H9 (cell line): ENCODE data around the gene DENND1C. TPM values are rescaled to one million over a fixed set of nuclear protein-coding genes. Genes with fewer than 3 reads are reported as not detected.

ENCODE experiments used
- DNase-seq: peaks from one replicate; pipeline ENCODE4 v3.0.0-alpha.2; 2017
- H2AFZ ChIP-seq: one replicate; pipeline ENCODE4 v1.6.1; 2013; ENCODE audit warnings: mild to moderate bottlenecking, low read length, control low read depth, moderate library complexity
- H2AK5ac ChIP-seq: 2 replicates; pipeline ENCODE4 v1.6.1; 2013; ENCODE audit warnings: low read length, control low read depth, mixed read lengths; ENCODE audit not compliant: insufficient read length
- H2BK120ac ChIP-seq: one replicate; pipeline ENCODE4 v1.6.1; 2013; ENCODE audit warnings: low read depth, mild to moderate bottlenecking, low read length, control low read depth, inconsistent platforms; ENCODE audit not compliant: poor library complexity, severe bottlenecking
- H2BK12ac ChIP-seq: 2 replicates; pipeline ENCODE4 v1.6.1; 2013; ENCODE audit warnings: low read length, control low read depth, mixed read lengths, low read depth; ENCODE audit not compliant: insufficient read length
- H2BK15ac ChIP-seq: 2 replicates; pipeline ENCODE4 v1.6.1; 2013; ENCODE audit warnings: low read depth, low read length, control low read depth
- H2BK20ac ChIP-seq: one replicate; pipeline ENCODE4 v1.6.1; 2013; ENCODE audit warnings: low read depth, mild to moderate bottlenecking, low read length, control low read depth, inconsistent platforms; ENCODE audit not compliant: poor library complexity, severe bottlenecking
- H2BK5ac ChIP-seq: 2 replicates; pipeline ENCODE4 v1.6.1; 2013; ENCODE audit warnings: low read length, control low read depth, mixed read lengths; ENCODE audit not compliant: insufficient read length
- H3K14ac ChIP-seq: 2 replicates; pipeline ENCODE4 v1.6.1; 2013; ENCODE audit warnings: low read length, control low read depth; ENCODE audit not compliant: insufficient read depth
- H3K18ac ChIP-seq: 2 replicates; pipeline ENCODE4 v1.6.1; 2013; ENCODE audit warnings: low read depth, mild to moderate bottlenecking, mixed read lengths, low read length, control low read depth; ENCODE audit not compliant: insufficient read length
- H3K23ac ChIP-seq: 2 replicates; pipeline ENCODE4 v1.6.1; 2013; ENCODE audit warnings: low read length, control low read depth, mixed read lengths, low read depth; ENCODE audit not compliant: insufficient read length
- H3K23me2 ChIP-seq: 2 replicates; pipeline ENCODE4 v1.6.1; 2013; ENCODE audit warnings: low read depth, mild to moderate bottlenecking, mixed read lengths, low read length, control low read depth; ENCODE audit not compliant: insufficient read length, poor library complexity, severe bottlenecking
- H3K27ac ChIP-seq: 2 replicates; pipeline ENCODE4 v1.5.1; 2013; ENCODE audit warnings: low read length, control low read depth, mixed read lengths, low read depth; ENCODE audit not compliant: insufficient read length
- H3K27me3 ChIP-seq: 2 replicates; pipeline ENCODE4 v1.6.1; 2013; ENCODE audit warnings: low read length, control low read depth, inconsistent platforms; ENCODE audit not compliant: insufficient read depth
- H3K4ac ChIP-seq: 2 replicates; pipeline ENCODE4 v1.6.1; 2013; ENCODE audit warnings: low read depth, mild to moderate bottlenecking, control low read depth, inconsistent platforms, low read length, moderate library complexity
- H3K4me1 ChIP-seq: 2 replicates; pipeline ENCODE4 v1.6.1; 2013; ENCODE audit warnings: low read length, control low read depth, inconsistent platforms; ENCODE audit not compliant: insufficient read depth
- H3K4me2 ChIP-seq: 2 replicates; pipeline ENCODE4 v1.6.1; 2013; ENCODE audit warnings: low read length, control low read depth, mixed read lengths; ENCODE audit not compliant: insufficient read length, insufficient read depth
- H3K56ac ChIP-seq: 2 replicates; pipeline ENCODE4 v1.6.1; 2013; ENCODE audit warnings: low read depth, mild to moderate bottlenecking, mixed read lengths, low read length, control low read depth; ENCODE audit not compliant: insufficient read length
- H3K79me1 ChIP-seq: 2 replicates; pipeline ENCODE4 v1.6.1; 2013; ENCODE audit warnings: low read depth, mild to moderate bottlenecking, moderate library complexity, low read length, control low read depth, inconsistent platforms; ENCODE audit not compliant: insufficient read depth, poor library complexity, severe bottlenecking
- H3K79me2 ChIP-seq: 2 replicates; pipeline ENCODE4 v1.6.1; 2013; ENCODE audit warnings: low read length, control low read depth, inconsistent platforms; ENCODE audit not compliant: insufficient read depth
- H3K9ac ChIP-seq: 2 replicates; pipeline ENCODE4 v1.6.1; 2013; ENCODE audit warnings: low read length, control low read depth, mixed read lengths; ENCODE audit not compliant: insufficient read length; ENCODE audit errors: extremely low read depth
- H3K9me3 ChIP-seq: one replicate; pipeline ENCODE4 v1.6.1; 2013; ENCODE audit warnings: low read depth, low read length, inconsistent platforms; ENCODE audit not compliant: control insufficient read depth
- H3T11ph ChIP-seq: one replicate; pipeline ENCODE4 v1.6.1; 2013; ENCODE audit warnings: mild to moderate bottlenecking, low read length, control low read depth, inconsistent platforms
- H4K20me1 ChIP-seq: one replicate; pipeline ENCODE4 v1.6.1; 2013; ENCODE audit not compliant: control insufficient read depth, insufficient read length, insufficient read depth
- H4K5ac ChIP-seq: 2 replicates; pipeline ENCODE4 v1.6.1; 2013; ENCODE audit warnings: low read depth, mild to moderate bottlenecking, mixed read lengths, low read length, control low read depth; ENCODE audit not compliant: insufficient read length
- H4K8ac ChIP-seq: replicated peaks from 2 replicates; pipeline ENCODE4 v1.6.1; 2013; ENCODE audit warnings: low read length, control low read depth, mixed read lengths, low read depth; ENCODE audit not compliant: insufficient read length
- H4K91ac ChIP-seq: 2 replicates; pipeline ENCODE4 v1.6.1; 2013; ENCODE audit warnings: low read depth, mild to moderate bottlenecking, moderate library complexity, mixed read lengths, low read length, control low read depth; ENCODE audit not compliant: insufficient read length
- H3K27ac Mint-ChIP-seq, 3 experiments: 2 replicates in 2 of 3; 3 replicates in 1 of 3; pipeline ENCODE4 v1.8.0; 2020 to 2021; ENCODE audit warnings: mixed read lengths in 3 of 3, mild to moderate bottlenecking in 1 of 3, moderate library complexity in 1 of 3
- H3K27me3 Mint-ChIP-seq: 2 replicates; pipeline ENCODE4 v1.8.0; 2021; ENCODE audit warnings: low read depth, mild to moderate bottlenecking, moderate library complexity, mixed read lengths
- H3K36me3 Mint-ChIP-seq, 3 experiments: 2 replicates in 2 of 3; 3 replicates in 1 of 3; pipeline ENCODE4 v1.8.0; 2020 to 2021; ENCODE audit warnings: low read depth in 3 of 3, mixed read lengths in 3 of 3; ENCODE audit not compliant: insufficient read depth in 1 of 3
- H3K4me1 Mint-ChIP-seq, 2 experiments: 2 replicates each; pipeline ENCODE4 v1.8.0; 2020; ENCODE audit warnings: mixed read lengths in 2 of 2
- H3K4me3 Mint-ChIP-seq, 2 experiments: 2 replicates in 1 of 2; 3 replicates in 1 of 2; pipeline ENCODE4 v1.8.0; 2020 to 2021; ENCODE audit warnings: mild to moderate bottlenecking in 2 of 2, mixed read lengths in 2 of 2, moderate library complexity in 1 of 2
- H3K9me3 Mint-ChIP-seq, 2 experiments: 2 replicates in 1 of 2; 3 replicates in 1 of 2; pipeline ENCODE4 v1.8.0; 2020; ENCODE audit warnings: mild to moderate bottlenecking in 2 of 2, mixed read lengths in 2 of 2, moderate library complexity in 1 of 2
- WGBS: extraction: QIAGEN DNeasy Blood & Tissue Kit; methylation state at CpG from one replicate; pipeline ENCODE4 v1.1.7; 2013; ENCODE audit warnings: missing lambda C conversion rate, low lambda C conversion rate, mixed read lengths; ENCODE audit not compliant: insufficient read length; ENCODE audit errors: extremely low coverage; 5-methylcytosine and 5-hydroxymethylcytosine counted together
- total RNA-seq: library from RNA; stranded (reverse); gene quantifications from 2 replicates; pipeline ENCODE4 v1.2.1, GENCODE V29; 2021
- TF ChIP-seq, protein P1 (sequence below): fragments of 200-600 bp; sonication (generic); conservative IDR thresholded peaks from 3 replicates; pipeline ENCODE4 v1.8.0; 2021; ENCODE audit warnings: antibody characterized with exemption, mild to moderate bottlenecking

Gene DENND1C
- total RNA-seq, 1 experiment from 2014 or later, result 2.4 TPM

DNA sequence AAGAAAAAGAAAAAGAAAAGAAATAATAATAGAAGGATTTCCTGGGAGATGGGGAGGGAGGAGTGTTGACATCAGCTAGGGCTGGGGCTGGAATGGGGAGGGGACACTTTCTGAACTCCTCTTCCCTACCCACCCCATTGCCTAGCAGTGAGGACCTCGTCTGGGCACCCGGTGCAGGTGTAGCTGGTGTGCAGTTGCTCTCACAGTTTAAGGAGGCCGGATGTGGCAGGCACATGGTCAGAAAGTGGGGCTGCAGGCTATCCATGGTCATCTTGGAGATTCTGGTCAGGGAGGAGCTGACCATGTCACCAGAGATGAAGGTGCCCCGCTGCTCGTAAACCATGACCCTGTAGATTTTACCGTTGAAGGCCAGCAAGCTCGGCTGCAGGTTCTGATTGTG is 29.0 kb upstream of the DENND1C start:
- Mint-ChIP-seq H3K27ac (no peak overlapping the region), H3K36me3 (no peaks in the 10 kb centered on the region; a peak in 1 of 7 replicates), H3K4me1 (peaks cover 0 to 9% of the 10 kb centered on the region in 2 experiments; a peak in 3 of 4 replicates), H3K9me3 (no peaks in the 10 kb centered on the region; a peak in 1 of 5 replicates), H3K27me3 (peaks cover 4% of the 10 kb centered on the region), H3K4me3 (no peak overlapping the region)
- no peak overlapping the region for H3K14ac ChIP-seq
- no peak for DNase-seq
- H2AFZ ChIP-seq, result no peak overlapping the region
- no CpG with 5 or more reads among the region's 7 CpGs for WGBS
- TF ChIP-seq, protein P1, sequence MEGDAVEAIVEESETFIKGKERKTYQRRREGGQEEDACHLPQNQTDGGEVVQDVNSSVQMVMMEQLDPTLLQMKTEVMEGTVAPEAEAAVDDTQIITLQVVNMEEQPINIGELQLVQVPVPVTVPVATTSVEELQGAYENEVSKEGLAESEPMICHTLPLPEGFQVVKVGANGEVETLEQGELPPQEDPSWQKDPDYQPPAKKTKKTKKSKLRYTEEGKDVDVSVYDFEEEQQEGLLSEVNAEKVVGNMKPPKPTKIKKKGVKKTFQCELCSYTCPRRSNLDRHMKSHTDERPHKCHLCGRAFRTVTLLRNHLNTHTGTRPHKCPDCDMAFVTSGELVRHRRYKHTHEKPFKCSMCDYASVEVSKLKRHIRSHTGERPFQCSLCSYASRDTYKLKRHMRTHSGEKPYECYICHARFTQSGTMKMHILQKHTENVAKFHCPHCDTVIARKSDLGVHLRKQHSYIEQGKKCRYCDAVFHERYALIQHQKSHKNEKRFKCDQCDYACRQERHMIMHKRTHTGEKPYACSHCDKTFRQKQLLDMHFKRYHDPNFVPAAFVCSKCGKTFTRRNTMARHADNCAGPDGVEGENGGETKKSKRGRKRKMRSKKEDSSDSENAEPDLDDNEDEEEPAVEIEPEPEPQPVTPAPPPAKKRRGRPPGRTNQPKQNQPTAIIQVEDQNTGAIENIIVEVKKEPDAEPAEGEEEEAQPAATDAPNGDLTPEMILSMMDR, result no peak
- H3T11ph ChIP-seq, result no peak overlapping the region
- no peaks in the 10 kb centered on the region for H3K4me1 ChIP-seq
- H2BK120ac ChIP-seq, result no peak overlapping the region
- H4K91ac ChIP-seq, result no peak overlapping the region
- H3K23me2 ChIP-seq, result no peaks in the 10 kb centered on the region
- no peak overlapping the region for H4K8ac ChIP-seq
- no peak overlapping the region for H3K4ac ChIP-seq
- H2BK20ac ChIP-seq, result no peak overlapping the region
- H3K56ac ChIP-seq, result no peak overlapping the region
- no peak overlapping the region for H2BK12ac ChIP-seq
- no peaks in the 10 kb centered on the region for H3K27me3 ChIP-seq
- H4K20me1 ChIP-seq, result no peaks in the 10 kb centered on the region
- no peaks in the 10 kb centered on the region for H3K79me2 ChIP-seq
- H2AK5ac ChIP-seq, result no peak overlapping the region
- no peaks in the 10 kb centered on the region for H3K9me3 ChIP-seq
- no peak overlapping the region for H2BK15ac ChIP-seq
- no peak overlapping the region for H2BK5ac ChIP-seq
- H3K23ac ChIP-seq, result no peak overlapping the region
- no peak overlapping the region for H4K5ac ChIP-seq
- no peak overlapping the region for H3K9ac ChIP-seq
- H3K18ac ChIP-seq, result no peak overlapping the region
- no peaks in the 10 kb centered on the region for H3K79me1 ChIP-seq
- no peak overlapping the region for H3K27ac ChIP-seq
- no peak overlapping the region for H3K4me2 ChIP-seq
